HEK293 (cell line): ENCODE data around the gene EMD.

Experiments used
- CTCF ChIA-PET: fragments of 350-600 bp; formaldehyde crosslinking; extraction: SDS; loops from one replicate; lab custom pipeline; 2021; ENCODE audit warnings: antibody characterized with exemption; lab: Yijun Ruan, JAX
- POLR2A ChIA-PET: fragments of 300-600 bp; formaldehyde crosslinking; extraction: SDS; loops from one replicate; lab custom pipeline; 2020; ENCODE audit warnings: antibody characterized with exemption, inconsistent platforms; lab: Yijun Ruan, JAX
- H3K27ac ChIP-seq: fragments of 200-500 bp; sonication (Bioruptor generic); 2 replicates; pipeline ENCODE4 v1.5.1; 2014; ENCODE audit warnings: low read depth, low read length, control low read depth, inconsistent platforms; ENCODE audit errors: extremely low read depth
- H3K36me3 ChIP-seq, 2 experiments: fragments of 200-500 bp in 1 of 2; sonication (Bioruptor generic) in 1 of 2; 1 replicate in 1 of 2; 2 replicates in 1 of 2; pipeline ENCODE4 v1.5.1; 2014 to 2017; ENCODE audit warnings: inconsistent platforms in 2 of 2, low read length in 2 of 2; ENCODE audit not compliant: control insufficient read depth in 2 of 2, insufficient read depth in 1 of 2
- H3K4me1 ChIP-seq: fragments of 200-500 bp; sonication (Bioruptor generic); 2 replicates; pipeline ENCODE4 v1.5.1; 2014; ENCODE audit warnings: mild to moderate bottlenecking, low read length, inconsistent platforms; ENCODE audit not compliant: control insufficient read depth, insufficient read depth
- H3K4me3 ChIP-seq: 2 replicates; pipeline ENCODE4 v1.5.1; 2011; ENCODE audit warnings: low read depth, mild to moderate bottlenecking, control low read depth, low read length, moderate library complexity
- H3K9me3 ChIP-seq: fragments of 200-500 bp; sonication (Bioruptor generic); 2 replicates; pipeline ENCODE4 v1.5.1; 2014; ENCODE audit warnings: low read depth, low read length, inconsistent platforms; ENCODE audit not compliant: control insufficient read depth, insufficient read depth
- BCL6B ChIP-seq: fragments of 450-650 bp; formaldehyde crosslinking; IDR thresholded peaks from 2 replicates; pipeline ENCODE4 v1.5.1; 2017; ENCODE audit warnings: missing biosample characterization, missing genetic modification characterization
- GLIS2 ChIP-seq: fragments of 450-650 bp; formaldehyde crosslinking; IDR thresholded peaks from 2 replicates; pipeline ENCODE4 v1.5.1; 2016; ENCODE audit warnings: missing biosample characterization, missing genetic modification characterization
- HOXD13 ChIP-seq: sonication (generic); formaldehyde crosslinking; IDR thresholded peaks from 2 replicates; pipeline ENCODE4 v1.8.0; 2022; ENCODE audit warnings: missing genetic modification reagents, borderline replicate concordance
- KLF10 ChIP-seq: fragments of 450-650 bp; IDR thresholded peaks from 2 replicates; pipeline ENCODE4 v1.5.1; 2018; ENCODE audit warnings: missing biosample characterization, mild to moderate bottlenecking, missing genetic modification characterization
- KLF8 ChIP-seq: fragments of 450-650 bp; formaldehyde crosslinking; IDR thresholded peaks from 2 replicates; pipeline ENCODE4 v1.5.1; 2016; ENCODE audit warnings: missing biosample characterization, missing genetic modification characterization
- ZBTB17 ChIP-seq: fragments of 450-650 bp; formaldehyde crosslinking; IDR thresholded peaks from 2 replicates; pipeline ENCODE4 v1.5.1; 2016; ENCODE audit warnings: missing biosample characterization, missing genetic modification characterization
- ZBTB7A ChIP-seq: fragments of 450-650 bp; formaldehyde crosslinking; IDR thresholded peaks from 2 replicates; pipeline ENCODE4 v1.5.1; 2016; ENCODE audit warnings: low read depth, missing biosample characterization, missing genetic modification characterization
- ZNF121 ChIP-seq: fragments of 450-650 bp; formaldehyde crosslinking; IDR thresholded peaks from 2 replicates; pipeline ENCODE4 v1.5.1; 2016; ENCODE audit warnings: missing biosample characterization, missing genetic modification characterization
- ZNF133 ChIP-seq: fragments of 450-650 bp; formaldehyde crosslinking; IDR thresholded peaks from 2 replicates; pipeline ENCODE4 v1.5.1; 2016; ENCODE audit warnings: missing biosample characterization, missing genetic modification characterization
- ZNF146 ChIP-seq: fragments of 450-650 bp; formaldehyde crosslinking; IDR thresholded peaks from 2 replicates; pipeline ENCODE4 v1.5.1; 2016; ENCODE audit warnings: missing biosample characterization, missing genetic modification characterization
- ZNF2 ChIP-seq: fragments of 450-650 bp; formaldehyde crosslinking; IDR thresholded peaks from 2 replicates; pipeline ENCODE4 v1.5.1; 2016; ENCODE audit warnings: missing biosample characterization, missing genetic modification characterization
- ZNF266 ChIP-seq: fragments of 450-650 bp; formaldehyde crosslinking; IDR thresholded peaks from 2 replicates; pipeline ENCODE4 v1.5.1; 2016; ENCODE audit warnings: missing biosample characterization, missing genetic modification characterization, low read depth
- ZNF292 ChIP-seq: fragments of 450-650 bp; formaldehyde crosslinking; IDR thresholded peaks from 2 replicates; pipeline ENCODE4 v1.5.1; 2016; ENCODE audit warnings: low read depth, missing biosample characterization, missing genetic modification characterization, borderline replicate concordance
- ZNF302 ChIP-seq: fragments of 450-650 bp; formaldehyde crosslinking; IDR thresholded peaks from 2 replicates; pipeline ENCODE4 v1.5.1; 2016; ENCODE audit warnings: missing biosample characterization, missing genetic modification characterization, low read depth
- ZNF366 ChIP-seq: fragments of 450-650 bp; formaldehyde crosslinking; conservative IDR thresholded peaks from 2 replicates; pipeline ENCODE4 v1.5.1; 2016; ENCODE audit warnings: missing biosample characterization, missing genetic modification characterization
- ZNF391 ChIP-seq: fragments of 450-650 bp; formaldehyde crosslinking; IDR thresholded peaks from 2 replicates; pipeline ENCODE4 v1.5.1; 2016; ENCODE audit warnings: low read depth, missing biosample characterization, missing genetic modification characterization, borderline replicate concordance
- ZNF76 ChIP-seq: fragments of 450-650 bp; formaldehyde crosslinking; IDR thresholded peaks from 2 replicates; pipeline ENCODE4; 2016; ENCODE audit warnings: low read depth, missing biosample characterization, missing genetic modification characterization, borderline replicate concordance
- ZSCAN30 ChIP-seq: fragments of 450-650 bp; IDR thresholded peaks from 2 replicates; pipeline ENCODE4 v1.5.1; 2018; ENCODE audit warnings: missing biosample characterization, mild to moderate bottlenecking, missing genetic modification characterization, moderate library complexity
- ZSCAN5A ChIP-seq: fragments of 450-650 bp; formaldehyde crosslinking; IDR thresholded peaks from 2 replicates; pipeline ENCODE4 v1.5.1; 2016; ENCODE audit warnings: missing biosample characterization, missing genetic modification characterization
- TF ChIP-seq, protein P1 (sequence below): fragments of 450-650 bp; formaldehyde crosslinking; IDR thresholded peaks from 2 replicates; pipeline ENCODE4 v1.5.1; 2016; ENCODE audit warnings: missing biosample characterization, missing genetic modification characterization

EMD gene

DNA sequence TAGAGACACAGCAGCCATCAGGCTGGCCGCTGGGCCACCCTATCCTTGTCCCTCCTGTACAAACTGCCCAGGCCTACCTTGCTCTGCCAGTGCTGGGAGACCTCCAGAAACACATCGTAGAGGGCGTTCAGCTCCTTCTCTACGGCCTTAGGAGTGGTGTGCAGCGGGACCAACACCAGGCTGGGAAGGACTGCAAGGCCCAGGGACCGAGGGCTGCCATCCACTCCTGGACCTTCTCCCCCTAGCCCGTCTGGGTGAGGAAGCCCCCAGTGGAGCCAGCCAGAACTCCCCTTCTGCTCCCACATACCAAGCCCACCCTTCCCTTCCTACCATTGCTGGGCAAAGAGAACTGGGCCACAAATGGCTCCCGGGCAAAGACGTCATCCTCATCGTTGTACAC is 24.1 kb downstream of the EMD start (continued):
- no peak for TF ChIP-seq GLIS2 (tag by site-specific recombination)

DNA sequence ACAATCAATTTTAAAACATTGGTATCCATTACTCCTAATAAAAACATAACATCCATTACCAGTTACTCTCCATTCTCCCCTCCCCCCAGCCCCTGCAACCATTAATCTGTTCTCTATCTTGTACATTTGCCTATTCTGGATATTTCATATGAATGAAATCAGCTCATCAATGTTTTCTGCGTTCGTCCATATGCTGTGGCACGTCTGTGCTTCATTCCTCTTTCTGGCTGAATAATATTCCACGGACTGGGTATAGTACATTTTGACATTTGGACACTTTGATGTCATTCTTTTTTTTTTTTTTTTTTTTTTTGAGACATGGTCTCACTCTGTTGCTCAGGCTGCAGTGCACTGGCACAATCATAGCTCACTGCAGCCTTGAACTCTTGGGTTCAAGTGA is 24.8 kb downstream of the EMD start:
- POLR2A ChIA-PET = interaction anchor here (0.7 to 6.5 kb wide), 2 partner anchors 7 to 131 kb away, joined by 3 to 57 read pairs; partner anchors contain the start of genes DNASE1L1 and TAFAZZIN
- H3K9me3 ChIP-seq = no peaks in the 10 kb centered on the region
- no peaks in the 10 kb centered on the region; the same call in 1 of the 2 replicates for H3K4me1 ChIP-seq
- CTCF ChIA-PET = no interaction called here
- no peak overlapping the region for H3K4me3 ChIP-seq
- H3K27ac ChIP-seq = no peak overlapping the region
- TF ChIP-seq ZNF146 (peak; percentile 98), ZNF121 (tag by site-specific recombination) (no peak), ZBTB17 (tag by site-specific recombination) (peak; percentile 56; the same call in 1 of the 2 replicates)
- TF ChIP-seq, protein P1, sequence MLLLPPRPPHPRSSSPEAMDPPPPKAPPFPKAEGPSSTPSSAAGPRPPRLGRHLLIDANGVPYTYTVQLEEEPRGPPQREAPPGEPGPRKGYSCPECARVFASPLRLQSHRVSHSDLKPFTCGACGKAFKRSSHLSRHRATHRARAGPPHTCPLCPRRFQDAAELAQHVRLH = peak; percentile 64; the same call in 1 of the 2 replicates
- peaks cover 0 to 47% of the 10 kb centered on the region in 2 experiments; a peak in 1 of 3 replicates for H3K36me3 ChIP-seq

GRCh38 chrX:154404625-154405192 is 25.6 kb downstream of the EMD start:
- CTCF ChIA-PET = interaction anchor here (0.8 kb wide), 1 partner anchor 615 kb away, joined by 4 read pairs; no protein-coding TSS in a partner anchor
- no peak overlapping the region for H3K4me3 ChIP-seq
- H3K36me3 ChIP-seq = peaks cover 0 to 39% of the 10 kb centered on the region in 2 experiments; a peak in 1 of 3 replicates
- no peaks in the 10 kb centered on the region; the same call in 1 of the 2 replicates for H3K4me1 ChIP-seq
- POLR2A ChIA-PET = interaction anchor here (0.9 kb wide), 1 partner anchor 10 kb away, joined by 6 read pairs; no protein-coding TSS in a partner anchor
- TF ChIP-seq ZNF266 (tag by site-specific recombination) = no peak
- no peak for TF ChIP-seq KLF10 (tag by site-specific recombination)
- no peak for TF ChIP-seq ZSCAN5A (tag by site-specific recombination)
- TF ChIP-seq ZBTB7A (tag by site-specific recombination) = no peak
- no peak for TF ChIP-seq ZNF292 (tag by site-specific recombination)
- TF ChIP-seq BCL6B (tag by site-specific recombination) = no peak
- no peak for TF ChIP-seq ZNF76 (tag by site-specific recombination)
- no peak for TF ChIP-seq KLF8 (tag by site-specific recombination)
- TF ChIP-seq ZNF2 = no peak
- TF ChIP-seq ZNF366 (tag by site-specific recombination) = no peak
- TF ChIP-seq ZNF133 (tag by site-specific recombination) = no peak
- no peak for TF ChIP-seq ZSCAN30 (tag by site-specific recombination)
- TF ChIP-seq ZBTB17 (tag by site-specific recombination) = no peak
- TF ChIP-seq ZNF302 (tag by site-specific recombination) = no peak
- TF ChIP-seq HOXD13 (CRISPR knock-in tag) = no peak
- TF ChIP-seq ZNF391 (tag by site-specific recombination) = no peak
- no peak overlapping the region for H3K27ac ChIP-seq
- no peaks in the 10 kb centered on the region for H3K9me3 ChIP-seq
